Measurements from ENCODE around the gene GPR137B. TPM values are rescaled to one million over a fixed set of nuclear protein-coding genes. Genes with fewer than 3 reads are reported as not detected.
"Not testable (repeated sequence)": the region's sequence is repeated elsewhere in the genome, so short reads cannot be mapped to it uniquely, and the experiment has no call there.

Gene GPR137B
- total RNA-seq, 1 experiment from 2014 or later: 105 TPM

DNA sequence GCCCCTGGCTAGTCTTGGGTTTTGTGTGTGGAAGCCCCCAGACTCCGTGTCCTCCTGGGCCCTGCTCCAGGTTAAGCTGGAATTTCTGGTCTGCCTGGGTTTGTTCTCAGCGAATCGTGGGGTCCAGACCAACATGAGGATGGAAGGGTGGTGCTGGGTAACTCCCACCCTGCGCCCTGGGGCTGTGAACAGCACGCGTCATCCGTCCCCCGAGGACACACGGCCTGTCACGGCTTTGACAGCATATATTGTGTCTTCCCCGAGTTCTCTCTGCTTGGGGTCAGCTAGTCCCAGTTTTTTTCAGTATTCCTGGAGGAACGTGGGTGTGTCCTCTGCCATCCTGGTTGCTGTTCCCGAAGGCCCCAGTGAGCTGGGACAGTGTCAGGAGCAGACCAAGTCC, 11.8 kb downstream of the GPR137B start:
- no peak for DNase-seq (ENCODE audit: low read depth, low spot score)
- in situ Hi-C loops (cut with HindIII; ENCODE audit: low pct_unique_long_range_greater_than_20kb, low sequenced_read_pairs): no loop called here

DNA sequence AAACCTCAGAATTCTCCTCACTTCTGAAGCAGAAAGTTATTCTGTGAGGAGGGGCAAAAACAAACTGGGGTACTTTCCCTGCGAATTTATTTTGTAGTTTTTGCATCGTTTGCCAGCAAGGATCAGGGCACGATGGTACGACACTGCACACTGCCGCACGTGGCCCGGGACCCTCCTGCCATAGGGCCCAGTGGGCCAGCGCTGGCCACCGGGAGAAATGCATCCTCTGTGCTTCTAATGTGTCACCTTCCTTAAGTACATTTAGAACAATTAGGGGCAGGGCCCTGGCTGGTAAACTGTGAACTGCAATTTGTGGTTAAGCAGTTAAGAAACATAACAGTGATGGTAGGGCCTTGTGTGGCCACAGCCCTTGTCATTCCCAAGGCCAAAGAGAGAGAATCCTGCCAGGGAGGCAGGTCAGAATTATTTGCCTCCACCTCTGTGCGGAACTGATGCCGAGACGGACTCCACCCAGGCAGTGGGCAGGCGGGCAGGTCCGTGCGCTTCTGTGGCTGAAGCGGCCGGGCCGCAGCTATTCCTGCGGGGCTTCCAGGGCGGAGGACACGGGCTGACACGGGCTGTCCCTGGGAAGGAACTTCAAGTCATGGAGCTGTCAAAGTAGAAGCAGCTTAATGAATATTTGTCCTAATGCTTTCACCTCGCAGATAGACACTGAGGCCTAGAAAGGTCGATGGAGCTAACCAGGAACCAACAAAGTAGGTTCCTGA, 12.5 kb downstream of the GPR137B start:
- in situ Hi-C loops (cut with HindIII; ENCODE audit: low pct_unique_long_range_greater_than_20kb, low sequenced_read_pairs): no loop called here
- no peak for DNase-seq (ENCODE audit: low read depth, low spot score)

DNA sequence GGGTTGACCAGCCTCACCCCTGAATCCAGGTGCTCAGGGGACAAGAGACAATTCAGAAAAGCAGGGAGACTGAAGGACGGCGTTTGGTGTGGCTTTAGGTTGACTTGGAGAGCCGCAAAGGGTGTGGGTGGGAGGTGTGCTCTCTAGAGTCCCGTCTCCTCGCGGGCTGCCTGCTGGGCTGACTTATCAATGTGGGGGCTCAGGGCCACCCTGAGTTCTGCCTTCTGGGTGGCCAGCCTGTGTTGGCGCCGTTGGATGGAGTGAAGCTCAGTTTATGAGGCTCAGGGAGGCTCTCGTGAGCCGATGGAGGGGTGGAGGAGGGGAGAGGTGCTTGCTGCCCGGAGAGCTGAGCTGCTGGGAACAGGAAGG, 13.0 kb downstream of the GPR137B start:
- in situ Hi-C loops (cut with HindIII; ENCODE audit: low pct_unique_long_range_greater_than_20kb, low sequenced_read_pairs): no loop called here

DNA sequence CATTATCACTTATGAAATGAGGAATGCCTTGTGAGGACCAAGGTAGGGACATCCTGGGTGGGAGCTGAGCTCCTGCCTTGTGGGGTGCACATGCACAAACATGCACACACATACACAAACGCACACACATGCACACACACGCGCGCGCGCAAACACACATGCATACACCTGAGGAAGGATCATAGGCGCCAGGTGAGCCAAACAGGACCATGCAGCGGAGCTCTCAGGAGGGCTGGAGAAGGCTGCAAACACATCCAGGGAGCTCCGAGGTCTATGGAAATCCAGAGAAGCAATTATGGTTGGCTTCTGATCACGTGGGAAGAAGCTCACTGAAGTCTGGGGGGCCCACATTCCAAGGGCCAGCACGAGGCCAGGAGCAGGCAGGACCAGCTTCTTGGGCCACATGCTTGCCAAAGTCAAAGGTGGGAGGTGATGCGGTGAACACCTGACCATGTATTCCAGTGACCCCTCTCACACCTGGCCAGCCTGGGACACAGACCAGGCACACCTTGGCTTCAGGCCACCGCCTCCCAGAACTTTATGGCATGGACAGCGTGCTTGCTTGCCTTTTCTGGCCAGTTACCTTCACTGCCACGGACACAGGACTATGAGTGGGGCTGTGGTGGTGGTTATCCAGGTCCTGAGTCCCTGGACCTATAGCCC, 13.6 kb downstream of the GPR137B start:
- no peak for DNase-seq (ENCODE audit: low read depth, low spot score)
- in situ Hi-C loops (cut with HindIII; ENCODE audit: low pct_unique_long_range_greater_than_20kb, low sequenced_read_pairs): no loop called here

More for the DNA sequence above, 13.0 kb downstream of the GPR137B start:
- DNase-seq (ENCODE audit: low read depth, low spot score): no peak

DNA sequence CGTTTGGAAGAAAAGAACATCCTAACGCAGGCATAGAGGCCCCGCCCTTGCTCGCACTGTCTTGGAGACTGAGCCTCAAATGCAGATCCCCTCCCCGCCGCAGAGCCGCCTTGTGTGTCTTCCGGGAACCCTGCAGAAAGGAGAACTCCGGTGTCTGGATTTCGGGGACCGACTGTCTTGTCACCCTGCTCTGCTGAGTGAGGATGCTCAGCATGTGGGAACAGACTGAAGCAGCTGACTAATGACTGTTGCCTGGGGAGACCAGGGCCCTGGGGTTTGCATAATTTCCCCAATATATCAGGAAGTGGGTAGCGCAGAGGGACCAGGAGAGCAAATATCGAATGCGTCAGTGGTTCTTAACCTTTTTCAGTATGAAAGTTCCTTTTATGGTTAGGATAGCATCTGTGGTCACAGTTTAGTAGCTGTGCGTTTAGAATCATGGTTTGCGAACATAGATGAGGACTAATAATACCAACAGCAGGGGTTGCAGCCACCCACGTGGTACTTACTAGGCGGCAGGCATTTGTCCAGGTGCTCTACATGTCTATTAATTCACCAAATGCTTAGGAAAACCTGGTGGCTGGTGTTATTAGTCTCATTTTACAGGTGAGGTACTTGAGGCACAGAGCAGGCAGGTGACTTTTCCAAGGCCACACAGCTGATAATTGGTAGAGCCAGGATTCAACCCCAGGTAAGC, 14.3 kb downstream of the GPR137B start:
- no peak for DNase-seq (ENCODE audit: low read depth, low spot score)
- in situ Hi-C loops (cut with HindIII; ENCODE audit: low pct_unique_long_range_greater_than_20kb, low sequenced_read_pairs): no loop called here

DNA sequence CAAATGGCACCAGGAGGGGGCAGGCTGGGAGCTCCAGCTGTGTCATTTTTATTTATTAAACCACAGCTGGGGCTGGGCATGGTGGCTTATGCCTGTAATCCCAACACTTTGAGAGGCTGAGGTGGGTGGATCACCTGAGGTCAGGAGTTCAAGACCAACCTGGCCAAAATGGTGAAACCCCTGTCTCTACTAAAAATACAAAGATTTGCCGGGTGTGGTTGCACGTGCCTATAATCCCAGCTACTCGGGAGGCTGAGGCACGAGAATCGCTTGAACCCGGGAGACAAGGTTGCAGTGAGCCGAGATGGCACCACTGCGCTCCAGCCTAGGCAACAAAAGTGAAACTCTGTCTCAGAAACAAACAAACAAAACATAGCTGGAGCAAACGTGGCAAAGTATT, 15.7 kb downstream of the GPR137B start:
- DNase-seq (ENCODE audit: low read depth, low spot score); in situ Hi-C loops (cut with HindIII; ENCODE audit: low pct_unique_long_range_greater_than_20kb, low sequenced_read_pairs): not testable (repeated sequence)

DNA sequence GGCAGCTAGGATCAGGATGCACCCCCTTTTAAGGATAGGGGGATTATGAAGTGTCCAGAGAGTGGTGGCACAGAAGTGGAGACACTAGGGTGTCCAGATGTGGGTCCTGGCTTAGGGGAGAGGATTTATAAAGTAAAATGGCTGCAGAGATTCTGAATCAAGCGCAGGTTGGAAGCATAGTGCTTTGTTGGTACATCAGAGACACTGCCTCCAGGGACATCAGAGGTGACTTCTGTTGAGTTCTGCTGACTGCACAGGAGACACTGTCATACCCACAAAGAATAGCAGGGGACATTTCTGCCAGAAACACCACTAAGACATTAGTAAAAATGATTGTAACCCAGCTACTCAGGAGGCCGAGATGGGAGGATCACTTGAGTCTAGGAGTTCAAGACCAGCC, 16.4 kb downstream of the GPR137B start:
- in situ Hi-C loops (cut with HindIII; ENCODE audit: low pct_unique_long_range_greater_than_20kb, low sequenced_read_pairs): no loop called here

DNA sequence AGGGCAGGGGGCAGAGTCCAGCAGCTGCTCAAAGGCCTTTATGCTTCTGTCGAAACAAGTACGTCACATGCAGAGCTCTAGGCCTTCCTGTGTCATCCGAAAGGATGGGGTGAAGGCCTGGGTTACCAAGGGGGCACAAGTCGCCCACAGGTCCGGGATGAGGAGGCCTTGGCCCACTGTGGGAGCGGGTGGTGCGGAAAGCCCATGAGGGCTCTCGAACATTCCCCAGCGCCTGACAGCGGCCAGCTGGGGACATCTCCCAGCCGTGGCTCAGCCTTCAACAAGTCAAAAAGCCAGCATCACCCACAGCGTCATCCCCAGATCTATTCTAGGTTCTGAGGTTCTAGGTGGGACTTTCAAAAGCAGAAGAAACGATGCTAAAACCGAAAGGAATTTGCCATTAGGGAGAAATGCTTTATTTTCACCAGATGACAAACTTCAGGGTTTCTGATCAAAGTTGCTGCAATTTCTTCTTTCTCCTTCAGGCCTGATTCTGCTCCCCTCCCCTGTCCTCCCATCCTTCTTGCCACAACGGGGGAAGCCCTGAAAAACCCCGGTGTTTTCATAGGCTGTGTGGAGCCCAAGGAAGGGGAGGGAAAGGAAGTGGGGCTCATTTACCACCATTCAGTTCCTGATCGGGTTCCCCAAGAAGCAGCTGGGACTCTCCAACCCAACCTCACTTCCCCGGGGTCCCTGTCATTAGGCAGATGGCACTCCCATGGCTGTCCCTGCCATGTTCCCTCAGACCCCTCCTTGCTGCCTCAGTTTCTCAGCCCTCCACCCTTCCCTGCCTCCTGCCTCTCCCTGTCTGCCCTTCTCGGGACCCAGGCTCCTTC, 17.6 kb downstream of the GPR137B start:
- in situ Hi-C loops (cut with HindIII; ENCODE audit: low pct_unique_long_range_greater_than_20kb, low sequenced_read_pairs): no loop called here

More for the DNA sequence above, 16.4 kb downstream of the GPR137B start:
- no peak for DNase-seq (ENCODE audit: low read depth, low spot score)

DNA sequence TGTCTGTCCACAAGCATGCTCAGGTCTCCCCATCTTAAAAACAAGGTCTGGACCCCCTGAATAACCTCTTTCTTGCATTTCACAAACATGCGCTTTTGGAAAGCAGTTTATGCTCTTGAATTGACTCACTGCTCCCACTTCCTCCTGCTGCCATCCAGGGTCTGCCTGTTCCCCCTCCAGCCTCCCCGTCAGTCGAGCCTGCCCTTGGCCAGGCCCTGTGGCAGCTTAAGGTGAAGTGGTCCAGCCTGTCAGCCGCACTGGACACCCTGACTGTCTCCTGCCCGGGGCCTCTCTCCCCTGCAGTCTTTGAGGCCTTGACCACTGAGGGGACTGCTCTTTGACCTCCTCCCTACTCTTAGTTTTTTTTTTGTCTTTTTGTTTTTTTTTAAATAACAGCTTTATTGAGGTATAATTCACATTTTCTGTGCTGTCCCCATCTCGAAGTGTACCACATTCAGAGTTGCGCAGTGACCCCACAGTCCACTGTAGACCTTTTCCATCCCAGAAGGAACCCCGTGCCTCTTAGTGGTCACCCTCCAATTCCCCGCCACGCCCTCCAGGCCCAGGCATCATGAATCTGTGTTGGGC, 18.3 kb downstream of the GPR137B start:
- in situ Hi-C loops (cut with HindIII; ENCODE audit: low pct_unique_long_range_greater_than_20kb, low sequenced_read_pairs): no loop called here
- DNase-seq (ENCODE audit: low read depth, low spot score): no peak

More for the DNA sequence above, 17.6 kb downstream of the GPR137B start:
- DNase-seq (ENCODE audit: low read depth, low spot score): no peak

DNA sequence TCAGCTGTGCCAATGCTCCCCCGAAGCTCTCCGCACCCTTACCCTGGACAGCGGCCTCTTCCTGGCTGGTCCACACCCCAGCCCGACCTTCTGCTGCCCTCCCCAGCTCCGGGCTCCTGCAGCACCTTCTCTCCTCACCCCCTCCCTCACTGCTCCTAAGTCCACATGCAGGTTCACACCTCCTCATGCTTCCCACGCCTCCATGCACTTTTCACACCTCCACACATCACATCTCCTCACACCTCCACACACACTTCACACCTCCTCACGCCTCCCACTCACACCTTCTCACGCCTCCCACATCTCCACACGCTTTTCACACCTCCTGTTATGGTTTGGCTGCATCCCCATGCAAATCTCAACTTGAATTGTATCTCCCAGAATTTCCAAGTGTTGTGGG, 18.9 kb downstream of the GPR137B start:
- in situ Hi-C loops (cut with HindIII; ENCODE audit: low pct_unique_long_range_greater_than_20kb, low sequenced_read_pairs): no loop called here
- no peak for DNase-seq (ENCODE audit: low read depth, low spot score)

DNA sequence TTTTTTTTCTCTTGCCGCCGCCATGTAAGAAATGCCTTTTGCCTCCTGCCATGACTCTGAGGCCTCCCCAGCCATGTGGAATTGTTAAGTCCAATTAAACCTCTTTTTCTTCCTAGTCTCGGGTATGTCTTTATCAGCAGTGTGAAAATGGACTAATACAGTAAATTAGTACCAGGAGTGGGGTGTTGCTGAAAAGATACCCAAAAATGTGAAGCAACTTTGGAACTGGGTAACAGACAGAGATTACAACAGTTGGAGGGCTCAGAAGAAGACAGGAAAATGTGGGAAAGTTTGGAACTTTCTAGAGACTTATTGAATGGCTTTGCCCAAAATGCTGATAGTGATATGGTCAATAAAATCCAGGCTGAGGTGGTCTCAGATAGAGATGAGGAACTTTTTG, 19.4 kb downstream of the GPR137B start:
- in situ Hi-C loops (cut with HindIII; ENCODE audit: low pct_unique_long_range_greater_than_20kb, low sequenced_read_pairs); DNase-seq (ENCODE audit: low read depth, low spot score): not testable (repeated sequence)

DNA sequence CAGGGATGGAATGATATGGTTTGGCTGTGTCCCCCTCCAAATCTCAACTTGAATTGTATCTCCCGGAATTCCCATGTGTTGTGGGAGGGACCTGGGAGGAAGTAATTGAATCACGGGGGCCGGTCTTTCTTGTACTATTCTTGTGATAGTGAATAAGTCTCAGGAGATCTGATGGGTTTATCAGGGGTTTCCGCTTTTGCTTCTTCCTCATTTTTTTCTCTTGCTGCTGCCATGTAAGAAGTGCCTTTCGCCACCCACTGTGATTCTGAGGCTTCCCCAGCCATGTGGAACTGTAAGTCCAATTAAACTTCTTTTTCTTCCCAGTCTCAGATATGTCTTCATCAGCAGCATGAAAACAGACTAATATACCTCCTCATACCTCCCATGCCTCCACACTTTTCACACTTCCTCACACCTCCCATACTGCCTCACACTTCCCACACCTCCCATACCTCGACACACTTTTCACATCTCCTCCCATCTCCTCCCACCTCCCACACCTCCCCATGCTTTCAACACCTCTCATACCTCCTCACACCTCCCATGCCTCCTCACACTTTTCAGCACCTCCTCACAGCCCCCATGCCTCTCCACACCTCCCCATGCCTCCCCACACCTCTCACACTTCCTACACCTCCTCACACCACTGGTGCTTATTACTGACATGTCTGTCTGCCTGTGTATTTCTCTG, 21.3 kb downstream of the GPR137B start:
- peak; percentile 60 for DNase-seq (ENCODE audit: low read depth, low spot score)
- in situ Hi-C loops (cut with HindIII; ENCODE audit: low pct_unique_long_range_greater_than_20kb, low sequenced_read_pairs): no loop called here

DNA sequence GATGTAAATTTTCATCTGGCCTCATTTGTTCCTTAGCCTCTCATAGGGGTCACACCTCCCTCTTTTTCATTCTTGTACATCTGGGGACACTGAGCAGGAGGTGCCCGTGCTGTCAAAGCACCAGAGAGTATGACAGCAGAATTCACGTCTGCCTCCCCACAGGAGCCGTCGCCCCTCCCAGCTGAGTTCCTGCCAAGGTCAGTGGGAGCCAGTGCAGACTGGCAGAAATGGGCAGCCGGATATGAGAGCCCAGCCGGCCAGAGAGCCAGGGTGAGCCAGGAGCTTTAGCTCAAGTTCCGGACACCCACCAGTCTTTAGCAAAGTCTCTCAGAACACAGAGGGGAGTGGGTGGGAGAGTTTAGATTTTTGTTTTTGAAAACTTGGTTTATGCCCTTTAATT, 21.9 kb downstream of the GPR137B start:
- in situ Hi-C loops (cut with HindIII; ENCODE audit: low pct_unique_long_range_greater_than_20kb, low sequenced_read_pairs): no loop called here
- DNase-seq (ENCODE audit: low read depth, low spot score): no peak

DNA sequence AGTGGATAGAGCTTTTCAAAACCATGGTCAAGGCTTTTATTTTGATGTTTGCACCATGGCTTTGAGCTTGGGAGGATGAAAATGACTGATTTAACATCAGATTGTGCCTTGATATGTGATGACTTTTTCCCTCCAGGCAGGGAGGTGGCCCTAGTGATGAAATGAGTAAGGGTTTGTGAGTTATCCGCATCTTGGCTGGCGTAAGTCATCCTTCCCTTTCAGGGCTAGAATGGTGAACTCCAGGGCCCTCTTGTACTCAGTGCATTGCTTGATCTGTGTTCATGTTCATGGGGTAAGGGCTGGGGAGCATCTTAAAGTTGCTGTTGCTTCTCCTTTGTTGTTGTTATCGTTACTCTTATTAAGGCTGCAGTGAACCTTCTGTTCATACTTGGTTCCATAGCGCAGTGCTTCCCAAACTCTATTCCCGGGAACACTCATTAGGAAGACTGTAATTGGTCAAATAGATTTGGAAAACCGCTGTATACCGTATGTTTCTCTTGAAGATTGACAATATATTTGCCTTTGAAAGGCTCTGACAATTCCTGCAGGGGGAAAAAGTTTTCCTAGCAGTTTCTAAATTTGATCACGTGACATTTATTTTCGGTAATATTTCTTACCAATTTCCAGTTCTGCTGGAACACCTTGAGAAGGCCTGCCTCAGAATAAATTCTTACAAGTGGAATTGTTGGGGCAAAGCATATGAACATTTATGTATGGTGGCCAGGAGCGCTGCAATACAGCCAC, 23.1 kb downstream of the GPR137B start:
- in situ Hi-C loops (cut with HindIII; ENCODE audit: low pct_unique_long_range_greater_than_20kb, low sequenced_read_pairs): no loop called here
- no peak for DNase-seq (ENCODE audit: low read depth, low spot score)

DNA sequence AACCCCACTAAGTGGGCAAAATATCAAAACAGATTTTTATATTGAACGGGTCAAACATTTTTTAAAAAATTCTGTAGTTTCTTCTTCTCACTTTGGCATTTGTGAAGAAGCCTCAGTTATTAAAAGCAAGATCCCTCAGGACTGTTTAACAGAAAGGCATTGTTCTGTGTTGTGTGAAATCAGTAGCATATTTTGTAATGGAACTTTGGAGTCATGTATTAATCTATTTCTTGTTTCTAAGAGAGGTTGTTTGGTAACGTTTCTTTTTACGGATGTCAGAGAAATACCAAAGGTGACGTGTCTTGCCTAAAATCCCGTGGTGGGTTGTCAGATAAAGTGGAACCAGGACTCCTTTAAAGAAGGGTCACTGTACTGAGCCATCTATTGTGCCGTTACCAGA, 23.7 kb downstream of the GPR137B start:
- in situ Hi-C loops (cut with HindIII; ENCODE audit: low pct_unique_long_range_greater_than_20kb, low sequenced_read_pairs): no loop called here
- peak; percentile 82 for DNase-seq (ENCODE audit: low read depth, low spot score)

DNA sequence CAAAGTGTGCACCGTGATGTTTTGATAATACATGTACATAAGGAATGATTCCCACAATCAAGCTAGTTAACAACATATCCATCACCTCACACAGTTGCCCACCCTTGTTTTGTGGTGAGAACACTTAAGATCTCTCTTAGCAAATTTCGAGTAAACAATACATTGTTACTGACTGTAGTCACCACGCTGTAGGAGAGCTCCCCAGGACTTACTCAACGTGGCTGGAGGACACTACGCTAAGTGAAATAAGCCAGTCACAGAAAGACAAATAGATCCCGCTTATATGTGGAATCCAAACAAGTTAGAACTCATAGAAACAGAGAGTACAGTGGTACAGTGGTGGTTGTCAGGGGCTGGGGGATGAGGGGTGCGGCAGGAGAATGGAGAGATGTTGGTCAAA, 24.8 kb downstream of the GPR137B start:
- in situ Hi-C loops (cut with HindIII; ENCODE audit: low pct_unique_long_range_greater_than_20kb, low sequenced_read_pairs): no loop called here
- no peak for DNase-seq (ENCODE audit: low read depth, low spot score)
